Mesenchymal stem cell (in vitro differentiated cells and primary cell): ENCODE results near the gene LAPTM4A.

Experiments used
- DNase-seq: peaks from one replicate; pipeline ENCODE4 v3.0.0-alpha.2; 2013
- H2AFZ ChIP-seq: one replicate; pipeline ENCODE4 v1.6.1; 2013; ENCODE audit warnings: low read depth, mild to moderate bottlenecking, control low read depth, inconsistent platforms, low read length, moderate library complexity
- H2AK5ac ChIP-seq: 2 replicates; pipeline ENCODE4 v1.6.1; 2013; ENCODE audit warnings: low read length, moderate library complexity, mild to moderate bottlenecking, inconsistent platforms; ENCODE audit not compliant: severe bottlenecking
- H2BK120ac ChIP-seq: one replicate; pipeline ENCODE4 v1.6.1; 2013; ENCODE audit warnings: low read depth, mild to moderate bottlenecking, inconsistent platforms, low read length, moderate library complexity
- H2BK12ac ChIP-seq, 2 experiments: one replicate each; pipeline ENCODE4 v1.6.1; 2013; ENCODE audit warnings: inconsistent platforms in 2 of 2, low read length in 2 of 2, mild to moderate bottlenecking in 2 of 2, moderate library complexity in 2 of 2, control low read depth in 1 of 2
- H2BK15ac ChIP-seq: one replicate; pipeline ENCODE4 v1.6.1; 2013; ENCODE audit warnings: mild to moderate bottlenecking, low read depth, inconsistent platforms; ENCODE audit not compliant: poor library complexity, severe bottlenecking
- H2BK5ac ChIP-seq: 2 replicates; pipeline ENCODE4 v1.6.1; 2013; ENCODE audit warnings: low read depth, mild to moderate bottlenecking, low read length, control low read depth, inconsistent platforms; ENCODE audit not compliant: poor library complexity, severe bottlenecking
- H3K14ac ChIP-seq, 2 experiments: one replicate each; pipeline ENCODE4 v1.6.1; 2013; ENCODE audit warnings: inconsistent platforms in 2 of 2, low read length in 2 of 2, control low read depth in 1 of 2, mild to moderate bottlenecking in 1 of 2, moderate library complexity in 1 of 2
- H3K18ac ChIP-seq, 2 experiments: one replicate each; pipeline ENCODE4 v1.6.1; 2013; ENCODE audit warnings: inconsistent platforms in 2 of 2, low read length in 2 of 2, control low read depth in 1 of 2, low read depth in 1 of 2, mild to moderate bottlenecking in 1 of 2
- H3K23ac ChIP-seq, 2 experiments: one replicate each; pipeline ENCODE4 v1.6.1; 2013; ENCODE audit warnings: inconsistent platforms in 2 of 2, low read length in 2 of 2, mild to moderate bottlenecking in 2 of 2, moderate library complexity in 2 of 2, control low read depth in 1 of 2
- H3K27ac ChIP-seq: 2 replicates; pipeline ENCODE4 v1.5.1; 2013; ENCODE audit warnings: mild to moderate bottlenecking, moderate library complexity, low read length, control low read depth, inconsistent platforms; ENCODE audit not compliant: poor library complexity, severe bottlenecking
- H3K27me3 ChIP-seq, 2 experiments: 2 replicates each; pipeline versions ENCODE4 v1.6.1 to v1.7.0; 2013; ENCODE audit warnings: low read length in 2 of 2, mild to moderate bottlenecking in 2 of 2, moderate library complexity in 2 of 2, control low read depth in 1 of 2, inconsistent platforms in 1 of 2; ENCODE audit not compliant: control insufficient read depth in 1 of 2, insufficient read depth in 1 of 2
- H3K36me3 ChIP-seq, 2 experiments: 2 replicates each; pipeline versions ENCODE4 v1.6.1 to v1.7.0; 2013; ENCODE audit warnings: low read length in 2 of 2, control low read depth in 1 of 2, inconsistent platforms in 1 of 2, low read depth in 1 of 2, mild to moderate bottlenecking in 1 of 2; ENCODE audit not compliant: insufficient read depth in 2 of 2, control insufficient read depth in 1 of 2
- H3K4ac ChIP-seq, 2 experiments: one replicate each; pipeline ENCODE4 v1.6.1; 2013; ENCODE audit warnings: inconsistent platforms in 2 of 2, low read length in 2 of 2, mild to moderate bottlenecking in 2 of 2, moderate library complexity in 2 of 2, control low read depth in 1 of 2, low read depth in 1 of 2
- H3K4me1 ChIP-seq: 2 replicates; pipeline ENCODE4 v1.6.1; 2013; ENCODE audit warnings: low read depth, low read length, control low read depth; ENCODE audit not compliant: control insufficient read depth, insufficient read depth
- H3K4me2 ChIP-seq: 2 replicates; pipeline ENCODE4 v1.6.1; 2013; ENCODE audit warnings: low read length, mild to moderate bottlenecking, inconsistent platforms; ENCODE audit not compliant: poor library complexity, severe bottlenecking
- H3K4me3 ChIP-seq, 2 experiments: 2 replicates each; pipeline versions ENCODE4 v1.5.1 to v1.7.0; 2013; ENCODE audit warnings: low read length in 2 of 2, mild to moderate bottlenecking in 2 of 2, control low read depth in 1 of 2, low read depth in 1 of 2; ENCODE audit not compliant: insufficient read depth in 1 of 2
- H3K79me1 ChIP-seq: replicated peaks from 2 replicates; pipeline ENCODE4 v1.6.1; 2013; ENCODE audit warnings: mild to moderate bottlenecking, control low read depth, low read length, inconsistent platforms; ENCODE audit not compliant: poor library complexity, severe bottlenecking
- H3K9ac ChIP-seq: 2 replicates; pipeline ENCODE4 v1.7.0; 2013; ENCODE audit warnings: mild to moderate bottlenecking, low read length, moderate library complexity
- H3K9me3 ChIP-seq: 2 replicates; pipeline ENCODE4 v1.7.0; 2013; ENCODE audit warnings: mild to moderate bottlenecking, low read length; ENCODE audit not compliant: control insufficient read depth
- H4K8ac ChIP-seq: one replicate; pipeline ENCODE4 v1.6.1; 2013; ENCODE audit warnings: inconsistent platforms, mild to moderate bottlenecking, low read length, moderate library complexity
- H4K91ac ChIP-seq: one replicate; pipeline ENCODE4 v1.6.1; 2013; ENCODE audit warnings: mild to moderate bottlenecking, low read length, inconsistent platforms
- WGBS: methylation state at CpG from one replicate; pipeline ENCODE4 v1.1.7; 2013; ENCODE audit warnings: mixed read lengths; 5-methylcytosine and 5-hydroxymethylcytosine counted together

Gene LAPTM4A

GRCh38 chr2:20050646-20051531 is 539 bp downstream of the LAPTM4A start:
- Histone ChIP-seq H4K8ac (peak overlapping the region; percentile 96), H2BK5ac (peak overlapping the region; percentile 90), H3K4me3 (peak overlapping the region; percentile 88 to 91), H3K79me1 (peaks cover 3% of the 10 kb centered on the region), H3K9ac (peak overlapping the region; percentile 97), H3K36me3 (peaks cover 0 to 3% of the 10 kb centered on the region in 2 experiments), H3K27ac (peak overlapping the region; percentile 96), H3K4ac (peak overlapping the region in 1 of 2 experiments; percentile 95), H3K4me2 (peak overlapping the region; percentile 61), H2BK12ac (peak overlapping the region in 1 of 2 experiments; percentile 63), H2AK5ac (peak overlapping the region; percentile 67), H3K4me1 (peaks cover 5% of the 10 kb centered on the region), H2BK15ac (peak overlapping the region; percentile 100), H3K14ac (peak overlapping the region in 1 of 2 experiments; percentile 73), H3K27me3 (no peaks in the 10 kb centered on the region), H2AFZ (peak overlapping the region; percentile 62), H2BK120ac (peak overlapping the region; percentile 90), H4K91ac (peak overlapping the region; percentile 95), H3K9me3 (no peaks in the 10 kb centered on the region), H3K23ac (peak overlapping the region; percentile 57 to 71), H3K18ac (peak overlapping the region; percentile 96 to 98)
- WGBS = under 1% methylated on average over 44 of the region's 47 CpGs
- peak; percentile 83 for DNase-seq

- Histone ChIP-seq H3K14ac (no peak overlapping the region), H4K91ac (no peak overlapping the region), H3K4me2 (peak overlapping the region; percentile 61), H3K36me3 (peaks cover 0 to 3% of the 10 kb centered on the region in 2 experiments), H3K9ac (peak overlapping the region; percentile 97), H3K27ac (peak overlapping the region; percentile 96), H2BK5ac (peak overlapping the region; percentile 22), H2BK12ac (peak overlapping the region in 1 of 2 experiments; percentile 32), H4K8ac (no peak overlapping the region), H2BK120ac (no peak overlapping the region), H2AK5ac (no peak overlapping the region), H3K9me3 (no peaks in the 10 kb centered on the region), H3K4me3 (peak overlapping the region; percentile 88 to 91), H3K18ac (peak overlapping the region in 1 of 2 experiments; percentile 67), H3K27me3 (no peaks in the 10 kb centered on the region), H3K23ac (no peak overlapping the region), H3K79me1 (peaks cover 3% of the 10 kb centered on the region), H3K4me1 (peaks cover 4% of the 10 kb centered on the region), H2AFZ (no peak overlapping the region), H3K4ac (peak overlapping the region in 1 of 2 experiments; percentile 1), H2BK15ac (no peak overlapping the region)
- 1% methylated on average over 8 of the region's 10 CpGs for WGBS
- DNase-seq = peak; percentile 76
Measured at GRCh38 chr2:20050104-20050645, 1.3 kb downstream of the LAPTM4A start.

- H4K8ac ChIP-seq = no peak overlapping the region
- H3K4ac ChIP-seq = no peak overlapping the region
- H2BK12ac ChIP-seq = no peak overlapping the region
- H3K9ac ChIP-seq = peak overlapping the region; percentile 97
- H3K4me2 ChIP-seq = peak overlapping the region; percentile 17
- H3K4me1 ChIP-seq = peaks cover 6% of the 10 kb centered on the region
- peak overlapping the region; percentile 96 for H3K27ac ChIP-seq
- peaks cover 0 to 3% of the 10 kb centered on the region in 2 experiments for H3K36me3 ChIP-seq
- no peak overlapping the region for H2BK5ac ChIP-seq
- H4K91ac ChIP-seq = no peak overlapping the region
- H3K14ac ChIP-seq = no peak overlapping the region
- H3K27me3 ChIP-seq = no peaks in the 10 kb centered on the region
- no peak overlapping the region for H3K23ac ChIP-seq
- no peak overlapping the region for H2BK15ac ChIP-seq
- WGBS = under 1% methylated on average over 3 of the region's 4 CpGs
- no peaks in the 10 kb centered on the region for H3K9me3 ChIP-seq
- no peak overlapping the region for H2BK120ac ChIP-seq
- no peak overlapping the region for H3K18ac ChIP-seq
- DNase-seq = no peak
- H2AFZ ChIP-seq = no peak overlapping the region
- H2AK5ac ChIP-seq = peak overlapping the region; percentile 19
- peak overlapping the region in 1 of 2 experiments; percentile 88 for H3K4me3 ChIP-seq
- H3K79me1 ChIP-seq = peaks cover 3% of the 10 kb centered on the region
Measured at GRCh38 chr2:20049637-20050036, 1.8 kb downstream of the LAPTM4A start.
